Erythroblast (primary cell): Measurements from ENCODE around the gene TRABD2B.

Source experiments
- GATA1 ChIP-seq: IDR thresholded peaks from 2 replicates; pipeline ENCODE4 v1.6.1; 2011; ENCODE audit warnings: low read depth, mild to moderate bottlenecking, control low read depth, low read length, moderate library complexity
- POLR2A ChIP-seq: IDR thresholded peaks from 2 replicates; pipeline ENCODE4 v1.6.1; 2011; ENCODE audit warnings: mild to moderate bottlenecking, low read length

GRCh38 chr1:48038270-48038767, 41.1 kb upstream of the TRABD2B start:
- TF ChIP-seq POLR2A, result no peak
- no peak for TF ChIP-seq GATA1
